Retinal pigment epithelial cell (primary cell): ENCODE results near the gene PIBF1.
"Not testable (repeated sequence)": the region's sequence is repeated elsewhere in the genome, so short reads cannot be mapped to it uniquely, and the experiment has no call there.

Source experiments
- DNase-seq: peaks from one replicate; pipeline ENCODE4 v3.0.0-alpha.2; 2010; ENCODE audit warnings: low read depth
- H3K4me3 ChIP-seq: 2 replicates; pipeline ENCODE4 v1.5.1; 2011; ENCODE audit warnings: mild to moderate bottlenecking, low read length, control low read depth, moderate library complexity
- CTCF ChIP-seq: conservative IDR thresholded peaks from 2 replicates; pipeline ENCODE4 v1.5.1; 2011; ENCODE audit warnings: low read depth, low read length, control low read depth, inconsistent platforms

The PIBF1 gene

GRCh38 chr13:72884101-72884500 is 102.2 kb downstream of the PIBF1 start:
- DNase-seq: no peak
- no peak for TF ChIP-seq CTCF
- H3K4me3 ChIP-seq: no peak overlapping the region

GRCh38 chr13:72886272-72887067 is 104.5 kb downstream of the PIBF1 start:
- no peak overlapping the region for H3K4me3 ChIP-seq
- TF ChIP-seq CTCF: no peak
- peak; percentile 4 for DNase-seq

GRCh38 chr13:72889495-72889894 is 107.6 kb downstream of the PIBF1 start:
- TF ChIP-seq CTCF: no peak
- DNase-seq: no peak
- no peak overlapping the region for H3K4me3 ChIP-seq

GRCh38 chr13:72890546-72890945 is 108.6 kb downstream of the PIBF1 start:
- no peak for DNase-seq
- no peak overlapping the region for H3K4me3 ChIP-seq
- no peak for TF ChIP-seq CTCF

GRCh38 chr13:72891423-72891822 is 109.5 kb downstream of the PIBF1 start:
- TF ChIP-seq CTCF: no peak
- no peak overlapping the region for H3K4me3 ChIP-seq
- DNase-seq: no peak

GRCh38 chr13:72896869-72897268 is 114.9 kb downstream of the PIBF1 start:
- DNase-seq: no peak
- no peak overlapping the region for H3K4me3 ChIP-seq
- no peak for TF ChIP-seq CTCF

GRCh38 chr13:72901546-72901945 is 119.6 kb downstream of the PIBF1 start:
- not testable (repeated sequence) for H3K4me3 ChIP-seq

More at GRCh38 chr13:72901546-72901945, 119.6 kb downstream of the PIBF1 start:
- not testable (repeated sequence) for DNase-seq
